Upper lobe of right lung (tissue), 1 donor: ENCODE data around the gene TMEM107. TPM values are rescaled to one million over a fixed set of nuclear protein-coding genes. Genes with fewer than 3 reads are reported as not detected.
A peak's percentile ranks its signal among the peaks of the same experiment; 100 is the strongest.

Experiments
- ATAC-seq: fragments of 200-7000 bp; cut with Tn5 transposase; one replicate; pipeline ENCODE4 v1.9.1; 2020; ENCODE audit warnings: mild to moderate bottlenecking, moderate library complexity
- DNase-seq: peaks from one replicate; pipeline ENCODE4 v3.0.0-alpha.2; 2020
- H3K27ac ChIP-seq: fragments of 200-600 bp; one replicate; pipeline ENCODE4 v1.8.0; 2022
- H3K27me3 ChIP-seq: fragments of 200-600 bp; one replicate; pipeline ENCODE4 v1.8.0; 2022; ENCODE audit warnings: mild to moderate bottlenecking
- H3K36me3 ChIP-seq: fragments of 200-600 bp; one replicate; pipeline ENCODE4 v1.8.0; 2022
- H3K4me1 ChIP-seq: fragments of 200-600 bp; one replicate; pipeline ENCODE4 v1.8.0; 2022
- H3K4me3 ChIP-seq: fragments of 200-600 bp; one replicate; pipeline ENCODE4 v1.8.0; 2022; ENCODE audit warnings: mild to moderate bottlenecking
- H3K9me3 ChIP-seq: fragments of 200-600 bp; one replicate; pipeline ENCODE4 v1.8.0; 2022
- intact Hi-C: fragments of 100-400 bp; cut with DNase I; formaldehyde crosslinking; loops from one replicate; pipeline ENCODE4 v1.11.0; 2022
- total RNA-seq: library from RNA; stranded (reverse); fragmentation: NEBNext Ultra II Directional; extraction: Animal tissue kit (Norgen Biotek cat#: 25700); gene quantifications from one replicate; pipeline ENCODE4 v1.2.1, GENCODE V29; 2021
- TF ChIP-seq, protein P1 (sequence below): fragments of 200-600 bp; IDR thresholded peaks from one replicate; pipeline ENCODE4 v1.8.0; 2022; ENCODE audit warnings: antibody characterized with exemption
- donor health status: DM: no; HTN: yes; CAD: no; lungs with severe emphysema.

The TMEM107 gene
- total RNA-seq, 1 donor from 2014 or later: 9.3 TPM

DNA sequence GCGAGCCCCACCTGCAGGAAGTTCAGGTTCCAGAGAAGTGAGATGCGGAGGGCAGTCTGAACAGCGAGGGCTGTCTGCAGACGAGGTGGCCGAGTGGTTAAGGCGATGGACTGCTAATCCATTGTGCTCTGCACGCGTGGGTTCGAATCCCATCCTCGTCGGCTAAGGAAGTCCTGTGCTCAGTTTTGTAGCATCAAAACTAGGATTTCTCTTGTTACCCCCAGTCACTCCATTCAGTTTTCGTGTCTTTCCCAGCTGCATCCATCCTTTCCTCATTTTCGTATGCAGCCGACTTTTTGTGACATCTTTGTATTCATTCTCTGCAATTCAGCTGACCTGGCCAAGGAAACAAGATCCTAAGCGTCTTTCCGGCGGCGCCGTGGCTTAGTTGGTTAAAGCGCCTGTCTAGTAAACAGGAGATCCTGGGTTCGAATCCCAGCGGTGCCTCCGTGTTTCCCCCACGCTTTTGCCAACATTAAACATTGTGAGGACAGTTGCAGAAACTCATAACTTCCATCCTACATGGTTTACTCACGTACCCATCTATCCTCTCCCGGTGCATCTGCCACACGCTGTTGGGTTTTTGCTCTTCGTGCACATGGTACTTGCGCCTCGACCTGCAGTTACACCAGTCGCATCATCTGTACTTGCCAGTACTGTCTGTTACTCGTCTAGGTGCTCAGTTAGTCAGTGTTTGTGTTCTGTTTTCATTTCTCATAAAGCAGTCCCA, 10.8 kb upstream of the TMEM107 start:
- Histone ChIP-seq H3K36me3 (no peaks in the 10 kb centered on the region), H3K9me3 (no peaks in the 10 kb centered on the region), H3K4me3 (peak overlapping the region; percentile 75), H3K4me1 (peaks cover 31% of the 10 kb centered on the region), H3K27ac (peak overlapping the region; percentile 80), H3K27me3 (no peaks in the 10 kb centered on the region)
- TF ChIP-seq, protein P1, sequence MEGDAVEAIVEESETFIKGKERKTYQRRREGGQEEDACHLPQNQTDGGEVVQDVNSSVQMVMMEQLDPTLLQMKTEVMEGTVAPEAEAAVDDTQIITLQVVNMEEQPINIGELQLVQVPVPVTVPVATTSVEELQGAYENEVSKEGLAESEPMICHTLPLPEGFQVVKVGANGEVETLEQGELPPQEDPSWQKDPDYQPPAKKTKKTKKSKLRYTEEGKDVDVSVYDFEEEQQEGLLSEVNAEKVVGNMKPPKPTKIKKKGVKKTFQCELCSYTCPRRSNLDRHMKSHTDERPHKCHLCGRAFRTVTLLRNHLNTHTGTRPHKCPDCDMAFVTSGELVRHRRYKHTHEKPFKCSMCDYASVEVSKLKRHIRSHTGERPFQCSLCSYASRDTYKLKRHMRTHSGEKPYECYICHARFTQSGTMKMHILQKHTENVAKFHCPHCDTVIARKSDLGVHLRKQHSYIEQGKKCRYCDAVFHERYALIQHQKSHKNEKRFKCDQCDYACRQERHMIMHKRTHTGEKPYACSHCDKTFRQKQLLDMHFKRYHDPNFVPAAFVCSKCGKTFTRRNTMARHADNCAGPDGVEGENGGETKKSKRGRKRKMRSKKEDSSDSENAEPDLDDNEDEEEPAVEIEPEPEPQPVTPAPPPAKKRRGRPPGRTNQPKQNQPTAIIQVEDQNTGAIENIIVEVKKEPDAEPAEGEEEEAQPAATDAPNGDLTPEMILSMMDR: peak; percentile 37
- DNase-seq (peak; percentile 92), ATAC-seq (peak; percentile 65)
- intact Hi-C loops: loop anchor here (5.0 kb wide), 1 partner anchor 65 kb away; the partner anchor contains the start of gene HES7

- Histone ChIP-seq H3K4me3 (peak overlapping the region; percentile 75), H3K27ac (peak overlapping the region; percentile 80), H3K4me1 (peaks cover 25% of the 10 kb centered on the region), H3K36me3 (no peaks in the 10 kb centered on the region), H3K9me3 (no peaks in the 10 kb centered on the region), H3K27me3 (no peaks in the 10 kb centered on the region)
- ATAC-seq (no peak), DNase-seq (no peak)
- TF ChIP-seq, protein P1: no peak
- intact Hi-C loops: loop anchor here (5.0 kb wide), 1 partner anchor 64 kb away; the partner anchor contains the start of gene HES7
Measured at GRCh38 chr17:8186446-8186786, 10.2 kb upstream of the TMEM107 start.

GRCh38 chr17:8185582-8186445, 9.6 kb upstream of the TMEM107 start:
- intact Hi-C loops: loop anchor here (5.0 kb wide), 1 partner anchor 64 kb away; the partner anchor contains the start of gene HES7
- TF ChIP-seq, protein P1: no peak
- ATAC-seq: peak; percentile 22

DNA sequence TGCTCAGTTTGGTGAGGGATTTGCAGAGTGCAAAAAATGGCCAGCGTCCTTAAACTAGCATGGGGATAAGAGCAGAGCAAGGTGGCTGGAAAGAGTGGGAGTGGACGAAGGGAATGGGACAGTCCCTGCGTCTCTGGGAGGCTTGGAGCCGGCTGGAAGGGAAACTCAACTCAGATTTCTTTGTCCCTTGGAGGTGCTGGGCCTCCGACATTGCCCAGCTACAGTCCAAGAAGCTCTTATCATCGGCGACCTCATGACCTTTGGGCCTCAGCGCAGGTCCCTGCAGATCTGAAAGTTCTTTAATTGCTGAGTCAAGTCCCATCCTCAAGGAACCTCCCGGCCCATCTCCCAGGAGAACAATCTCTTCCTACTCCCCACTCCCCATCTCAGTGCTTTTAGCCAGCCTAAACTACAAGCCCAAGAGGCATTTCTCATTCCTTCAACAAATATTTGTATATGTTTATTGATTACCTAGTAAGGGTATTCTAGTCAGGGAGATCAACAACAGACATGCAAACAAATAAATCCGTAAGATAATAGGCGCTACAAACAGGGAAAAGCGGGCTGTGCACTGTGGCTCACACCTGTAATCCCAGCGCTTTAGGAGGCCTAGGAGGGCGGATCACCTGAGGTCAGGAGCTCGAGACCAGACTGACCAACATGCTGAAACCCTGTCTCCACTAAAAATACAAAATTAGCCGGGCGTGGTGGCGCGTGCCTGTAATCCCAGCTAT, 985 bp upstream of the TMEM107 start:
- DNase-seq: no peak
- TF ChIP-seq, protein P1: no peak
- no peaks in the 10 kb centered on the region for H3K36me3 ChIP-seq
- H3K4me3 ChIP-seq: peak overlapping the region; percentile 68
- H3K4me1 ChIP-seq: peaks cover 23% of the 10 kb centered on the region
- no peak for ATAC-seq
- H3K27ac ChIP-seq: peak overlapping the region; percentile 84
- H3K9me3 ChIP-seq: no peaks in the 10 kb centered on the region
- intact Hi-C loops: no loop called here
- H3K27me3 ChIP-seq: no peaks in the 10 kb centered on the region

More at GRCh38 chr17:8185582-8186445, 9.6 kb upstream of the TMEM107 start:
- H3K9me3 ChIP-seq: no peaks in the 10 kb centered on the region
- no peaks in the 10 kb centered on the region for H3K36me3 ChIP-seq
- peak overlapping the region; percentile 75 for H3K4me3 ChIP-seq
- DNase-seq: peak; percentile 93
- H3K4me1 ChIP-seq: peaks cover 21% of the 10 kb centered on the region
- H3K27me3 ChIP-seq: no peaks in the 10 kb centered on the region
- H3K27ac ChIP-seq: peak overlapping the region; percentile 80

DNA sequence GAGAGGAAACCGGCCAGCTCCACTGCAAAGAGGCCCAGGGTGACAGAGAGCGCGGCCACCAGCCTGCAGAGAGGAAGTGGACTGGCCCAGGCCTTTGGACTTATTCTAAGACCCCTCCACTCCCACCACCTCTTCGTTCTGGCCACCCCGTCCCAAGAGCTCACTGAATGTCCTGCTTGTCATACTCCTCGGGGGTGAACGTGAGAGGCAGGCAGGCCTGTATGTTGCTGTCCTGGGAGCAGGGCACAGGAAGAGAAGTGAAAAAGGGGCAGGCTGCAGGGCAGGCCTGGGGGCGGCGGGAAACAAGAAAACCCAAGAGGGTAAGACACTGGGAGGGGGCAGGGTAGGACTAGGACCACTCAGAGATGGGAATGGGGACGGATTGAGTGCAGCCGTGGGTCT, 384 bp downstream of the TMEM107 start:
- Histone ChIP-seq H3K27me3 (no peaks in the 10 kb centered on the region), H3K27ac (peak overlapping the region; percentile 84), H3K4me3 (peak overlapping the region; percentile 68), H3K4me1 (peaks cover 23% of the 10 kb centered on the region), H3K9me3 (no peaks in the 10 kb centered on the region), H3K36me3 (no peaks in the 10 kb centered on the region)
- TF ChIP-seq, protein P1: no peak
- ATAC-seq: peak; percentile 22
- intact Hi-C loops: no loop called here
- DNase-seq: no peak
